HG03571 (cell line): ENCODE results near the gene OVAAL.

ENCODE experiments used
- ATAC-seq: cut with Tn5 transposase; IDR thresholded peaks from one replicate; pipeline ENCODE4 v1.9.1; 2021; ENCODE audit not compliant: unreplicated experiment

The OVAAL gene

GRCh38 chr1:180568184-180568583 lies 9.4 kb downstream of the OVAAL start:
- ATAC-seq = no peak

- no peak for ATAC-seq
Observed at GRCh38 chr1:180571060-180571831, 12.5 kb downstream of the OVAAL start.

- no peak for ATAC-seq
Observed at GRCh38 chr1:180571832-180572636, 13.3 kb downstream of the OVAAL start.

- no peak for ATAC-seq
Observed at GRCh38 chr1:180572760-180573159, 14.0 kb downstream of the OVAAL start.

- no peak for ATAC-seq
Observed at GRCh38 chr1:180574031-180574713, 15.4 kb downstream of the OVAAL start.

- ATAC-seq = no peak
Observed at GRCh38 chr1:180577361-180577760, 18.6 kb downstream of the OVAAL start.

- ATAC-seq = no peak
Observed at GRCh38 chr1:180579961-180580611, 21.3 kb downstream of the OVAAL start.

- no peak for ATAC-seq
Observed at GRCh38 chr1:180581635-180582039, 22.9 kb downstream of the OVAAL start.

GRCh38 chr1:180584869-180585268 lies 26.1 kb downstream of the OVAAL start:
- ATAC-seq = no peak

GRCh38 chr1:180585994-180586359 lies 27.2 kb downstream of the OVAAL start:
- no peak for ATAC-seq

GRCh38 chr1:180586671-180587155 lies 27.9 kb downstream of the OVAAL start:
- ATAC-seq = no peak

GRCh38 chr1:180588121-180588520 lies 29.4 kb downstream of the OVAAL start:
- no peak for ATAC-seq

GRCh38 chr1:180590889-180591288 lies 32.1 kb downstream of the OVAAL start:
- ATAC-seq = no peak

- ATAC-seq = no peak
Observed at GRCh38 chr1:180593382-180593781, 34.6 kb downstream of the OVAAL start.

GRCh38 chr1:180594723-180595122 lies 36.0 kb downstream of the OVAAL start:
- ATAC-seq = no peak

GRCh38 chr1:180595966-180596365 lies 37.2 kb downstream of the OVAAL start:
- ATAC-seq = no peak

- ATAC-seq = no peak
Observed at GRCh38 chr1:180597520-180597919, 38.8 kb downstream of the OVAAL start.

- ATAC-seq = no peak
Observed at GRCh38 chr1:180598333-180598974, 39.7 kb downstream of the OVAAL start.

- no peak for ATAC-seq
Observed at GRCh38 chr1:180600343-180600742, 41.6 kb downstream of the OVAAL start.

GRCh38 chr1:180601512-180601911 lies 42.7 kb downstream of the OVAAL start:
- ATAC-seq = no peak
